Astrocyte (in vitro differentiated cells and primary cell): Measurements from ENCODE around the gene SLC39A2.

Source experiments
- CTCF ChIP-seq: IDR thresholded peaks from 2 replicates; pipeline ENCODE4 v1.5.1; 2011; ENCODE audit warnings: low read depth, mild to moderate bottlenecking, inconsistent platforms, low read length, moderate library complexity; ENCODE audit not compliant: insufficient read depth
- EZH2 ChIP-seq: IDR thresholded peaks from 2 replicates; pipeline ENCODE4 v1.6.1; 2012; ENCODE audit warnings: mild to moderate bottlenecking, low read length, inconsistent platforms; ENCODE audit not compliant: insufficient read depth

GRCh38 chr14:21018286-21018685 is 19.2 kb downstream of the SLC39A2 start:
- no peak for TF ChIP-seq CTCF
- TF ChIP-seq EZH2: no peak
